Measurements from ENCODE around the gene ORM2. TPM values are rescaled to one million over a fixed set of nuclear protein-coding genes. Genes with fewer than 3 reads are reported as not detected.

Gene ORM2
- total RNA-seq, 4 donors from 2014 or later = not detected

- Histone ChIP-seq H3K27ac (no peak overlapping the region), H3K36me3 (peaks cover 0 to 54% (median 0%) of the 10 kb centered on the region in 3 donors), H3K4me3 (no peak overlapping the region), H3K4me1 (no peaks in the 10 kb centered on the region), H3K27me3 (no peaks in the 10 kb centered on the region), H3K9me3 (peaks cover 0 to 8% (median 5%) of the 10 kb centered on the region in 3 donors)
- intact Hi-C loops (cut with DNase I) = loop anchor here (5.0 kb wide), 1 partner anchor 187 kb away; no protein-coding TSS in a partner anchor
- DNase-seq = no peak
- TF ChIP-seq CTCF (IDR thresholded peaks at IDR 0.05) = no peak
- TF ChIP-seq POLR2A (IDR thresholded peaks at IDR 0.05) = no peak
Measured at GRCh38 chr9:114294664-114295063, 35.0 kb upstream of the ORM2 start.

GRCh38 chr9:114296338-114296737 is 33.3 kb upstream of the ORM2 start:
- no peaks in the 10 kb centered on the region for H3K4me1 ChIP-seq
- no peak overlapping the region for H3K27ac ChIP-seq
- WGBS, 2 donors = 92 to 94% methylated on average over 1 of the region's 1 CpG
- peaks cover 0 to 70% (median 0%) of the 10 kb centered on the region in 3 donors for H3K36me3 ChIP-seq
- intact Hi-C loops (cut with DNase I) = no loop called here
- DNase-seq = no peak
- H3K9me3 ChIP-seq = peaks cover 0 to 8% (median 5%) of the 10 kb centered on the region in 3 donors
- TF ChIP-seq POLR2A (IDR thresholded peaks at IDR 0.05) (no peak), CTCF (IDR thresholded peaks at IDR 0.05) (no peak)
- H3K4me3 ChIP-seq = no peak overlapping the region
- no peaks in the 10 kb centered on the region for H3K27me3 ChIP-seq

- Histone ChIP-seq H3K4me1 (no peaks in the 10 kb centered on the region), H3K4me3 (no peak overlapping the region), H3K9me3 (peaks cover 0 to 5% (median 4%) of the 10 kb centered on the region in 3 donors), H3K27ac (no peak overlapping the region), H3K36me3 (peaks cover 0 to 45% (median 0%) of the 10 kb centered on the region in 3 donors), H3K27me3 (no peaks in the 10 kb centered on the region)
- WGBS, 2 donors = 80 to 89% methylated on average over 5 to 14 of the region's 15 CpGs
- TF ChIP-seq POLR2A (IDR thresholded peaks at IDR 0.05) = no peak
- no peak for TF ChIP-seq CTCF (IDR thresholded peaks at IDR 0.05)
- intact Hi-C loops (cut with DNase I) = no loop called here
- DNase-seq = no peak
Measured at GRCh38 chr9:114299286-114300152, 30.1 kb upstream of the ORM2 start.

- no peaks in the 10 kb centered on the region for H3K4me1 ChIP-seq
- H3K4me3 ChIP-seq = no peak overlapping the region
- no peaks in the 10 kb centered on the region for H3K27me3 ChIP-seq
- no peak for TF ChIP-seq CTCF (IDR thresholded peaks at IDR 0.05)
- no peak for TF ChIP-seq POLR2A (IDR thresholded peaks at IDR 0.05)
- peaks cover 0 to 38% (median 0%) of the 10 kb centered on the region in 3 donors for H3K36me3 ChIP-seq
- no peak overlapping the region for H3K27ac ChIP-seq
- H3K9me3 ChIP-seq = no peaks in the 10 kb centered on the region
- intact Hi-C loops (cut with DNase I) = no loop called here
- 67 to 89% methylated on average over 1 to 2 of the region's 4 CpGs for WGBS, 2 donors
- no peak for DNase-seq
Measured at GRCh38 chr9:114300153-114300845, 29.4 kb upstream of the ORM2 start.

All from esophagus squamous epithelium (tissue), 5 donors.